Measurements from ENCODE around the gene SH3BP4. TPM values are rescaled to one million over a fixed set of nuclear protein-coding genes. Genes with fewer than 3 reads are reported as not detected.
A peak's percentile ranks its signal among the peaks of the same experiment; 100 is the strongest.

The SH3BP4 gene
- polyA plus RNA-seq, 1 donor: 27.7 TPM

- no peaks in the 10 kb centered on the region for H3K27me3 ChIP-seq (ENCODE audit: control insufficient read depth, insufficient read depth, low read length)
- WGBS (ENCODE audit: insufficient coverage, low lambda C conversion rate): no CpG with 5 or more reads among the region's 1 CpG
- peaks cover 4% of the 10 kb centered on the region for H3K9me3 ChIP-seq (ENCODE audit: control insufficient read depth, low read depth, low read length)
- H3K4me1 ChIP-seq (ENCODE audit: control insufficient read depth, insufficient read depth, low read length): peaks cover 20% of the 10 kb centered on the region
- H3K36me3 ChIP-seq (ENCODE audit: control insufficient read depth, insufficient read depth, low read length): peaks cover 9% of the 10 kb centered on the region
- no peak overlapping the region for H3K27ac ChIP-seq (ENCODE audit: low read length)
- no peak for DNase-seq
- H3K4me3 ChIP-seq (ENCODE audit: low read length): no peak overlapping the region
Measured at GRCh38 chr2:234975611-234976010, 23.8 kb downstream of the SH3BP4 start.

GRCh38 chr2:234976479-234977227 is 24.8 kb downstream of the SH3BP4 start:
- Histone ChIP-seq H3K27ac (ENCODE audit: low read length) (no peak overlapping the region), H3K9me3 (ENCODE audit: control insufficient read depth, low read depth, low read length) (peaks cover 4% of the 10 kb centered on the region), H3K4me3 (ENCODE audit: low read length) (no peak overlapping the region), H3K27me3 (ENCODE audit: control insufficient read depth, insufficient read depth, low read length) (no peaks in the 10 kb centered on the region), H3K36me3 (ENCODE audit: control insufficient read depth, insufficient read depth, low read length) (peaks cover 9% of the 10 kb centered on the region), H3K4me1 (ENCODE audit: control insufficient read depth, insufficient read depth, low read length) (peaks cover 31% of the 10 kb centered on the region)
- no peak for DNase-seq
- WGBS (ENCODE audit: insufficient coverage, low lambda C conversion rate): 20% methylated on average over 1 of the region's 18 CpGs

- peaks cover 4% of the 10 kb centered on the region for H3K9me3 ChIP-seq (ENCODE audit: control insufficient read depth, low read depth, low read length)
- no CpG with 5 or more reads among the region's 12 CpGs for WGBS (ENCODE audit: insufficient coverage, low lambda C conversion rate)
- peaks cover 37% of the 10 kb centered on the region for H3K4me1 ChIP-seq (ENCODE audit: control insufficient read depth, insufficient read depth, low read length)
- H3K4me3 ChIP-seq (ENCODE audit: low read length): no peak overlapping the region
- peaks cover 9% of the 10 kb centered on the region for H3K36me3 ChIP-seq (ENCODE audit: control insufficient read depth, insufficient read depth, low read length)
- no peak for DNase-seq
- H3K27me3 ChIP-seq (ENCODE audit: control insufficient read depth, insufficient read depth, low read length): no peaks in the 10 kb centered on the region
- no peak overlapping the region for H3K27ac ChIP-seq (ENCODE audit: low read length)
Measured at GRCh38 chr2:234977228-234977679, 25.4 kb downstream of the SH3BP4 start.

GRCh38 chr2:234978466-234979203 is 26.8 kb downstream of the SH3BP4 start:
- Histone ChIP-seq H3K4me1 (ENCODE audit: control insufficient read depth, insufficient read depth, low read length) (peaks cover 51% of the 10 kb centered on the region), H3K9me3 (ENCODE audit: control insufficient read depth, low read depth, low read length) (peaks cover 4% of the 10 kb centered on the region), H3K4me3 (ENCODE audit: low read length) (no peak overlapping the region), H3K27me3 (ENCODE audit: control insufficient read depth, insufficient read depth, low read length) (no peaks in the 10 kb centered on the region), H3K27ac (ENCODE audit: low read length) (no peak overlapping the region), H3K36me3 (ENCODE audit: control insufficient read depth, insufficient read depth, low read length) (peaks cover 9% of the 10 kb centered on the region)
- WGBS (ENCODE audit: insufficient coverage, low lambda C conversion rate): no CpG with 5 or more reads among the region's 23 CpGs
- DNase-seq: no peak

GRCh38 chr2:234979204-234980167 is 27.7 kb downstream of the SH3BP4 start:
- Histone ChIP-seq H3K36me3 (ENCODE audit: control insufficient read depth, insufficient read depth, low read length) (peaks cover 9% of the 10 kb centered on the region), H3K27me3 (ENCODE audit: control insufficient read depth, insufficient read depth, low read length) (no peaks in the 10 kb centered on the region), H3K27ac (ENCODE audit: low read length) (peak overlapping the region; percentile 65), H3K9me3 (ENCODE audit: control insufficient read depth, low read depth, low read length) (peaks cover 4% of the 10 kb centered on the region), H3K4me3 (ENCODE audit: low read length) (no peak overlapping the region), H3K4me1 (ENCODE audit: control insufficient read depth, insufficient read depth, low read length) (peaks cover 59% of the 10 kb centered on the region)
- DNase-seq: no peak
- 90% methylated on average over 2 of the region's 9 CpGs for WGBS (ENCODE audit: insufficient coverage, low lambda C conversion rate)

GRCh38 chr2:234980451-234981187 is 28.8 kb downstream of the SH3BP4 start:
- H3K4me1 ChIP-seq (ENCODE audit: control insufficient read depth, insufficient read depth, low read length): peaks cover 68% of the 10 kb centered on the region
- DNase-seq: peak in 1 of 2 donors; percentile 49
- peak overlapping the region; percentile 65 for H3K27ac ChIP-seq (ENCODE audit: low read length)
- H3K9me3 ChIP-seq (ENCODE audit: control insufficient read depth, low read depth, low read length): peaks cover 4% of the 10 kb centered on the region
- H3K4me3 ChIP-seq (ENCODE audit: low read length): no peak overlapping the region
- H3K27me3 ChIP-seq (ENCODE audit: control insufficient read depth, insufficient read depth, low read length): no peaks in the 10 kb centered on the region
- peaks cover 9% of the 10 kb centered on the region for H3K36me3 ChIP-seq (ENCODE audit: control insufficient read depth, insufficient read depth, low read length)
- 54% methylated on average over 3 of the region's 14 CpGs for WGBS (ENCODE audit: insufficient coverage, low lambda C conversion rate)

GRCh38 chr2:234981197-234982095 is 29.6 kb downstream of the SH3BP4 start:
- Histone ChIP-seq H3K4me3 (ENCODE audit: low read length) (no peak overlapping the region), H3K27me3 (ENCODE audit: control insufficient read depth, insufficient read depth, low read length) (no peaks in the 10 kb centered on the region), H3K36me3 (ENCODE audit: control insufficient read depth, insufficient read depth, low read length) (peaks cover 9% of the 10 kb centered on the region), H3K27ac (ENCODE audit: low read length) (peak overlapping the region; percentile 65), H3K9me3 (ENCODE audit: control insufficient read depth, low read depth, low read length) (peaks cover 4% of the 10 kb centered on the region), H3K4me1 (ENCODE audit: control insufficient read depth, insufficient read depth, low read length) (peaks cover 67% of the 10 kb centered on the region)
- peak; percentile 55 to 69 for DNase-seq
- no CpG with 5 or more reads among the region's 26 CpGs for WGBS (ENCODE audit: insufficient coverage, low lambda C conversion rate)

- no peak overlapping the region for H3K4me3 ChIP-seq (ENCODE audit: low read length)
- WGBS (ENCODE audit: insufficient coverage, low lambda C conversion rate): no CpG with 5 or more reads among the region's 17 CpGs
- no peak for DNase-seq
- peak overlapping the region; percentile 65 for H3K27ac ChIP-seq (ENCODE audit: low read length)
- peaks cover 67% of the 10 kb centered on the region for H3K4me1 ChIP-seq (ENCODE audit: control insufficient read depth, insufficient read depth, low read length)
- peaks cover 9% of the 10 kb centered on the region for H3K36me3 ChIP-seq (ENCODE audit: control insufficient read depth, insufficient read depth, low read length)
- H3K27me3 ChIP-seq (ENCODE audit: control insufficient read depth, insufficient read depth, low read length): no peaks in the 10 kb centered on the region
- peaks cover 4% of the 10 kb centered on the region for H3K9me3 ChIP-seq (ENCODE audit: control insufficient read depth, low read depth, low read length)
Measured at GRCh38 chr2:234982096-234982834, 30.4 kb downstream of the SH3BP4 start.
